OCI-LY3 (cell line): ENCODE measurements around the gene ADCY3.

Experiments used
- H2AFZ ChIP-seq: fragments of 200-600, 300-600 bp; shearing (Covaris generic); 2 replicates; pipeline ENCODE4 v1.6.0; 2014; ENCODE audit warnings: antibody characterized with exemption, low read depth, low read length
- H3K27ac ChIP-seq: fragments of 200-600, 300-600 bp; sonication (generic); 2 replicates; pipeline ENCODE4 v1.5.1; 2014; ENCODE audit warnings: mild to moderate bottlenecking, low read length, moderate library complexity, mixed read lengths
- H3K27me3 ChIP-seq: fragments of 200-600, 300-600 bp; sonication (generic); 2 replicates; pipeline ENCODE4 v1.6.1; 2014; ENCODE audit warnings: low read depth, low read length, mixed read lengths
- H3K36me3 ChIP-seq: fragments of 200-600, 300-600 bp; sonication (generic); replicated peaks from 2 replicates; pipeline ENCODE3; 2014; ENCODE audit warnings: low read depth, low read length, mixed read lengths
- H3K4me1 ChIP-seq: fragments of 300-600, 200-600 bp; sonication (generic); 2 replicates; pipeline ENCODE4 v1.6.1; 2014; ENCODE audit warnings: low read length, mixed read lengths
- H3K4me2 ChIP-seq: fragments of 200-600, 300-600 bp; sonication (generic); 2 replicates; pipeline ENCODE4 v1.6.1; 2014; ENCODE audit warnings: low read length, mixed read lengths
- H3K4me3 ChIP-seq: fragments of 300-600, 200-600 bp; sonication (generic); 2 replicates; pipeline ENCODE4 v1.5.1; 2014; ENCODE audit warnings: antibody characterized with exemption, mild to moderate bottlenecking, low read length, moderate library complexity
- H3K79me2 ChIP-seq: fragments of 300-600, 200-600 bp; shearing (Covaris generic); 2 replicates; pipeline ENCODE4 v1.6.1; 2014; ENCODE audit warnings: mild to moderate bottlenecking, low read length, mixed read lengths
- H3K9ac ChIP-seq: fragments of 300-600, 200-600 bp; shearing (Covaris generic); 2 replicates; pipeline ENCODE4 v1.6.0; 2014; ENCODE audit warnings: mild to moderate bottlenecking, low read length, moderate library complexity
- H3K9me3 ChIP-seq: fragments of 200-600, 300-600 bp; shearing (Covaris generic); 2 replicates; pipeline ENCODE4 v1.6.1; 2014; ENCODE audit warnings: low read length, mixed read lengths; ENCODE audit not compliant: insufficient read depth
- H4K20me1 ChIP-seq: fragments of 200-600, 300-600 bp; sonication (generic); 2 replicates; pipeline ENCODE4 v1.6.1; 2016; ENCODE audit warnings: low read length, mixed read lengths; ENCODE audit not compliant: insufficient read depth
- EZH2phosphoT487 ChIP-seq: fragments of 200-600 bp; shearing (Covaris generic); IDR thresholded peaks from 2 replicates; pipeline ENCODE4 v1.6.1; 2018; ENCODE audit warnings: antibody characterized with exemption, mixed run types, low read depth
- TF ChIP-seq, protein P1 (sequence below): fragments of 200-600, 300-600 bp; sonication (generic); IDR thresholded peaks from 2 replicates; pipeline ENCODE4 v1.5.1; 2014; ENCODE audit warnings: antibody characterized with exemption, low read length, low read depth

The ADCY3 gene

DNA sequence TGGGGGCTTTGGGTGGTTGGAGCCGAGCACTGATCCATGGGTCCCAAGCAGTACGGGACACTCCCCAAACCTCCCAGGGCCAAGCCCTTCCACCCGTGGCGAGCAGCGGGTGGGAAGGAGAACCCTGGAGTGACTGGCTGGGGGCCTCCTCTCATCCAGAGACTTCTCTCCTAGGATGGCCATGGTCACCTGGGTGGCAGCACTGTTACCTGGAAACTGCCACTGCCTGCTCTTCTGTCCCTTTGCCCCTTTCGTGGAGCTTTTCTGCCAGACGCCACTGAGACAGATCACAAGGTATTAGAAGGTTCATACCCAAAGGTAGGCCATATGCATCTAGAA, 99.9 kb downstream of the ADCY3 start:
- H3K4me2 ChIP-seq: no peak overlapping the region
- H3K79me2 ChIP-seq: peaks cover 11% of the 10 kb centered on the region
- H2AFZ ChIP-seq: no peak overlapping the region
- no peaks in the 10 kb centered on the region for H3K9me3 ChIP-seq
- no peak for TF ChIP-seq EZH2phosphoT487
- TF ChIP-seq, protein P1, sequence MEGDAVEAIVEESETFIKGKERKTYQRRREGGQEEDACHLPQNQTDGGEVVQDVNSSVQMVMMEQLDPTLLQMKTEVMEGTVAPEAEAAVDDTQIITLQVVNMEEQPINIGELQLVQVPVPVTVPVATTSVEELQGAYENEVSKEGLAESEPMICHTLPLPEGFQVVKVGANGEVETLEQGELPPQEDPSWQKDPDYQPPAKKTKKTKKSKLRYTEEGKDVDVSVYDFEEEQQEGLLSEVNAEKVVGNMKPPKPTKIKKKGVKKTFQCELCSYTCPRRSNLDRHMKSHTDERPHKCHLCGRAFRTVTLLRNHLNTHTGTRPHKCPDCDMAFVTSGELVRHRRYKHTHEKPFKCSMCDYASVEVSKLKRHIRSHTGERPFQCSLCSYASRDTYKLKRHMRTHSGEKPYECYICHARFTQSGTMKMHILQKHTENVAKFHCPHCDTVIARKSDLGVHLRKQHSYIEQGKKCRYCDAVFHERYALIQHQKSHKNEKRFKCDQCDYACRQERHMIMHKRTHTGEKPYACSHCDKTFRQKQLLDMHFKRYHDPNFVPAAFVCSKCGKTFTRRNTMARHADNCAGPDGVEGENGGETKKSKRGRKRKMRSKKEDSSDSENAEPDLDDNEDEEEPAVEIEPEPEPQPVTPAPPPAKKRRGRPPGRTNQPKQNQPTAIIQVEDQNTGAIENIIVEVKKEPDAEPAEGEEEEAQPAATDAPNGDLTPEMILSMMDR: no peak
- H3K36me3 ChIP-seq: peaks cover 88% of the 10 kb centered on the region
- no peaks in the 10 kb centered on the region for H3K27me3 ChIP-seq
- peaks cover 4% of the 10 kb centered on the region for H3K4me1 ChIP-seq
- H3K4me3 ChIP-seq: no peak overlapping the region
- H4K20me1 ChIP-seq: no peaks in the 10 kb centered on the region; the same call in 1 of the 2 replicates
- no peak overlapping the region for H3K9ac ChIP-seq
- no peak overlapping the region for H3K27ac ChIP-seq

DNA sequence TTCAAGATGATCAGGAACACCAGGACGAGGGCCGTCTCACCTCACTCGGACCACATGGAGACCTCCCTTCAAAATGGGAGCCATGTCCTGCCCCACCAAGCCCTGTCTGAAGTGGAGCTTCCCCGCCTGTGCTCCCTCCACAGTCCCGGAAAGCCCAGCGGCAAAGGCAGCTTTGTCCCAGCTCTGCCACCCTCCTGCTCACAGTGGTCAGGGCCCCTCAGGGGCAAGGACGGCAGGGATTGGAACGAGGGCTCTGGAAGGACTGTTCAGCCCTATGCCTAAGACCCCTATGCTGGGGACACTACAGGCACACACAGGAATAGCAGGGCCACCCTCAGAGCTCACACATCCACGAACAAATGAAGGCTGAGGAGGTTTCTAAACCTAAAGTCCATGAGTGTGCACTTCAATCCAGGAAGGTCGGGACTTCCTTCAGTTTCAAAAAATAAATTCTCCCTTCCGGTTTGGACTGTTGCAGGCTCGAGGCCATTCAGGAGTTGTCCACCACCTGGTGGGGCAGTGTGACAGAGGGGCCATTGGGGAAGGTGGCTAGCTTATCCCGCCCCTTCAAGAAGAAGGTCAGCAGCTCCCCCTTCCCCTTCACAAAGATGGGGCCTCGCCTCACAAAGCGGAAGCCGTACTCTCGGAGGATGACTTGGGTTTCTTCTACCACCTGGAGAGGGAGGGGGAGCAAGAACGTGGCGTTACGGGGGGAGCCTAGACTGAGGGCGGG, 100.4 kb downstream of the ADCY3 start:
- TF ChIP-seq EZH2phosphoT487: no peak
- TF ChIP-seq, protein P1: no peak
- Histone ChIP-seq H3K27me3 (no peaks in the 10 kb centered on the region), H3K9me3 (no peaks in the 10 kb centered on the region), H3K4me3 (no peak overlapping the region), H3K36me3 (peaks cover 85% of the 10 kb centered on the region), H3K9ac (no peak overlapping the region), H4K20me1 (no peaks in the 10 kb centered on the region; the same call in 1 of the 2 replicates), H2AFZ (no peak overlapping the region), H3K4me2 (no peak overlapping the region), H3K79me2 (peaks cover 11% of the 10 kb centered on the region), H3K27ac (no peak overlapping the region), H3K4me1 (no peaks in the 10 kb centered on the region)

- Histone ChIP-seq H3K36me3 (peaks cover 86% of the 10 kb centered on the region), H3K4me1 (no peaks in the 10 kb centered on the region), H3K27ac (no peak overlapping the region), H3K79me2 (peaks cover 20% of the 10 kb centered on the region), H2AFZ (no peak overlapping the region), H3K4me2 (no peak overlapping the region), H3K27me3 (no peaks in the 10 kb centered on the region), H3K9ac (no peak overlapping the region), H3K9me3 (no peaks in the 10 kb centered on the region), H4K20me1 (no peaks in the 10 kb centered on the region; the same call in 1 of the 2 replicates), H3K4me3 (no peak overlapping the region)
- TF ChIP-seq, protein P1: no peak
- no peak for TF ChIP-seq EZH2phosphoT487
Observed at GRCh38 chr2:24818721-24819167, 101.3 kb downstream of the ADCY3 start.

GRCh38 chr2:24816884-24817283, 103.2 kb downstream of the ADCY3 start:
- H3K27ac ChIP-seq: no peak overlapping the region
- no peak overlapping the region for H3K4me2 ChIP-seq
- no peaks in the 10 kb centered on the region; the same call in 1 of the 2 replicates for H4K20me1 ChIP-seq
- peaks cover 38% of the 10 kb centered on the region for H3K79me2 ChIP-seq
- no peak overlapping the region for H3K9ac ChIP-seq
- H3K9me3 ChIP-seq: no peaks in the 10 kb centered on the region
- no peak overlapping the region for H2AFZ ChIP-seq
- H3K36me3 ChIP-seq: peaks cover 79% of the 10 kb centered on the region
- H3K4me3 ChIP-seq: no peak overlapping the region
- no peaks in the 10 kb centered on the region for H3K4me1 ChIP-seq
- no peak for TF ChIP-seq EZH2phosphoT487
- TF ChIP-seq, protein P1: no peak
- H3K27me3 ChIP-seq: no peaks in the 10 kb centered on the region
